IPS-18c (cell line): ENCODE data around the gene RAPGEF5.
"Not testable (repeated sequence)": the region's sequence is repeated elsewhere in the genome, so short reads cannot be mapped to it uniquely, and the experiment has no call there.

Source experiments
- H3K4me3 ChIP-seq: 2 replicates; pipeline ENCODE4 v1.7.0; 2013; ENCODE audit warnings: low read depth, mild to moderate bottlenecking, low read length, moderate library complexity; ENCODE audit not compliant: insufficient read depth
- H3K9me3 ChIP-seq: one replicate; pipeline ENCODE4 v1.6.1; 2013; ENCODE audit warnings: mild to moderate bottlenecking, low read length, moderate library complexity; ENCODE audit not compliant: control insufficient read depth, insufficient read depth

RAPGEF5 gene

GRCh38 chr7:22090958-22091525 is 265.9 kb downstream of the RAPGEF5 start:
- H3K4me3 ChIP-seq = not testable (repeated sequence)

DNA sequence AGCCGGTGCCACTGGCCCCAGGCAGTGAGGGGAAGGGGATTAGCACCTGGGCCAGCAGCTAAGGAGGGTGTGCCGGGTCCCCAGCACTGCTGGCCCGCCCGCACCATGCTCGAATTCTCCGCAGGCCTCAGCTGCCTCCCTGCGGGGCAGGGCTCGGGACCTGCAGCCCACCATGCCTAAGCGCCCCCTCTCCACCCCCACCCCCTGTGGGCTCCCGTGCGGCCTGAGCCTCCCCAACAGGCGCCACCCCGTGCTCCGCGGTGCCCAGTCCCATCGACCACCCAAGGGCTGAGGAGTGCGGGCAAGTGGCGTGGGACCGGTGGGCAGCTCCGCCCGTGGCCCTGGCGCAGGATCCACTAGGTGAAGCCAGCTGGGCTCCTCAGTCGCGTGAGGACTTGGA is 266.4 kb downstream of the RAPGEF5 start:
- Histone ChIP-seq H3K4me3 (no peak overlapping the region), H3K9me3 (no peaks in the 10 kb centered on the region)

More at GRCh38 chr7:22090958-22091525, 265.9 kb downstream of the RAPGEF5 start:
- not testable (repeated sequence) for H3K9me3 ChIP-seq

DNA sequence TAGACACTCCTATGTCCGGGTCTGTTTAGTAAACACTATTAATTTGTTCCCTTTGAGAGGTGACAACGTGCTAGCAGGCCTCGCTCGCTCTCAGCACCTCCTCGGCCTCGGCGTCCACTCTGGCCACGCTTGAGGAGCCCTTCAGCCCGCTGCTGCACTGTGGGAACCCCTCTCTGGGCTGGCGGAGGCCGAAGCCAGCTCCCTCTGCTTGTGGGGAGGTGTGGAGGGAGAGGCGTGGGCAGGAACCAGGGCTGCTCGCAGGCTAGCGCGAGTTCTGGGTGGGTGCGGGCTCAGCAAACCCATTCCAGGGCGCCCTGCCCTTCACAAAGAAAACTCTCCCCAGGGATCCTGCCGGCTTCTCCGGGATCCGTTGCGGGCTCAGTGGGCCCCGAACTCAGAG is 266.8 kb downstream of the RAPGEF5 start:
- Histone ChIP-seq H3K4me3 (no peak overlapping the region), H3K9me3 (no peaks in the 10 kb centered on the region)

- Histone ChIP-seq H3K9me3 (no peaks in the 10 kb centered on the region), H3K4me3 (no peak overlapping the region)
Measured at GRCh38 chr7:22088827-22089226, 268.1 kb downstream of the RAPGEF5 start.

DNA sequence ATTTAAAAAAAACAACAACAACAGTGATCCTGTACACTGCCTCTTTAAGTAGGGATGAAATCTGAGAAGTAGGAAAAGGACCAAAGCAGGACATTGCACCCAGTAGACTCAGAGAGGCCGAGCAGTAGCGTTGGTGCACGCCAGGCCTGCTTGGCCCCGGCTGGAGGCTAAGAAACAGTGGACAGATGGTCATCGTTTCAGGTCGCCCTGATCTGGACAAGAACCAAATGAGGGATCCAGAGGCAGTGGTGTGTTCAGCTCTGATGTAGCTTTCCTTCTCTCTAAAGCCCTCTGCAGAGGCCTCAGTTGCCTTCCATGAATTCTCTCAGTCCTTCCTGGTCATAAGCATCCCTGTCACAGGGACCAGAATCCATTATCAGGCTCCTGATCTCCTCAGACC is 269.1 kb downstream of the RAPGEF5 start:
- H3K9me3 ChIP-seq = no peaks in the 10 kb centered on the region
- no peak overlapping the region for H3K4me3 ChIP-seq

DNA sequence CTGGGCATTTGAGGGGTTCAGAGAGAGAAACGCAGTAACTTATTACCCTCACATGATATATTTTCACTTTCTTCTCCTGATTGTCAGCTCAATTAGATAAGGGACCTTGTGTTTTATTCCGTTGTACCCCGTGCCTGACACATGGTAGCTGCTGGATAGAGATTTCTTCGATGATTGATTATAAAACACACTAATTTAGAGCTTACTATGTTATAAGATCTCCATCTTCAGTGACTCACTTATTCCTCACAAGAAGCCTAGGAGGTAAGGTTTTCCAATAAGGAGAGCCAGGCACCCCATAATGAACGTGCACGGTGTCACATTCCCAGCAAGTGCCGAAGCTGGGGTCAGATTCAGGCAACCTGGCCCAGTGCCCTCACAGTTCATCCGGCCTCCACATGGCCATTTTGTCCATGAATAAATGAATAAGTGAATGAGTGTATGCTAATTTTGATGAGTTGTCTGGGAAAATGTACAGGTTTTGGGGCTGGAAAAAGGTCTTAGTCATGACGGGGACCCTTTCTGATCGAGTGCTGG is 273.2 kb downstream of the RAPGEF5 start:
- Histone ChIP-seq H3K4me3 (peak overlapping the region; percentile 65), H3K9me3 (no peaks in the 10 kb centered on the region)

GRCh38 chr7:22082886-22083703 is 273.9 kb downstream of the RAPGEF5 start:
- no peaks in the 10 kb centered on the region for H3K9me3 ChIP-seq
- H3K4me3 ChIP-seq = peak overlapping the region; percentile 65

- Histone ChIP-seq H3K4me3 (peak overlapping the region; percentile 65), H3K9me3 (no peaks in the 10 kb centered on the region)
Measured at GRCh38 chr7:22082553-22082885, 274.4 kb downstream of the RAPGEF5 start.

GRCh38 chr7:22080219-22080618 is 276.7 kb downstream of the RAPGEF5 start:
- not testable (repeated sequence) for H3K9me3 ChIP-seq, H3K4me3 ChIP-seq

GRCh38 chr7:22078872-22079271 is 278.1 kb downstream of the RAPGEF5 start:
- H3K4me3 ChIP-seq, H3K9me3 ChIP-seq: not testable (repeated sequence)

DNA sequence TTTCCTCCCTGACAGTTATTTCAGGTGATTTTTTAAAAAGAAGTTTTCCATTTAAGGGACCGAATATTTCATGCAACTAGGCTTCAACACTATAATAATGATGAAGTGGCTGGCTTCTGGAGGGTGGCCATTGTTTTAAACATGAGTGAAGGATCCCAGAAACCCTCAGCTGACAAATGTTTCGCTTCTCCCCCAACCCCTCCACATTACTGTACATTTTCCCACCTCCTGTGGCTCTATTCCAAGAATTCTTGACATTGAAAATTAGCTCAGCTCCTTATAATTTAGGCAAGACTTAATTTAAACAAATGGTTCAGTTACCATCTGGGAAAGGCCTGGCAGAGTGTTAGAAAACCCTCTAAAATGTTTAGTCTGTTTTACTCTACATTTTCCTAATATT is 281.4 kb downstream of the RAPGEF5 start:
- no peak overlapping the region for H3K4me3 ChIP-seq

GRCh38 chr7:22074897-22075296 is 282.1 kb downstream of the RAPGEF5 start:
- H3K4me3 ChIP-seq = no peak overlapping the region
- no peaks in the 10 kb centered on the region for H3K9me3 ChIP-seq

More for the DNA sequence above, 281.4 kb downstream of the RAPGEF5 start:
- no peaks in the 10 kb centered on the region for H3K9me3 ChIP-seq
